GM19193 (cell line): ENCODE results near the gene SYNE2.

Source experiments
- POLR2A ChIP-seq: IDR thresholded peaks from 4 replicates; pipeline ENCODE4 v1.6.1; 2011; ENCODE audit not compliant: insufficient read depth, insufficient read length; ENCODE audit errors: extremely low read depth

The SYNE2 gene

DNA sequence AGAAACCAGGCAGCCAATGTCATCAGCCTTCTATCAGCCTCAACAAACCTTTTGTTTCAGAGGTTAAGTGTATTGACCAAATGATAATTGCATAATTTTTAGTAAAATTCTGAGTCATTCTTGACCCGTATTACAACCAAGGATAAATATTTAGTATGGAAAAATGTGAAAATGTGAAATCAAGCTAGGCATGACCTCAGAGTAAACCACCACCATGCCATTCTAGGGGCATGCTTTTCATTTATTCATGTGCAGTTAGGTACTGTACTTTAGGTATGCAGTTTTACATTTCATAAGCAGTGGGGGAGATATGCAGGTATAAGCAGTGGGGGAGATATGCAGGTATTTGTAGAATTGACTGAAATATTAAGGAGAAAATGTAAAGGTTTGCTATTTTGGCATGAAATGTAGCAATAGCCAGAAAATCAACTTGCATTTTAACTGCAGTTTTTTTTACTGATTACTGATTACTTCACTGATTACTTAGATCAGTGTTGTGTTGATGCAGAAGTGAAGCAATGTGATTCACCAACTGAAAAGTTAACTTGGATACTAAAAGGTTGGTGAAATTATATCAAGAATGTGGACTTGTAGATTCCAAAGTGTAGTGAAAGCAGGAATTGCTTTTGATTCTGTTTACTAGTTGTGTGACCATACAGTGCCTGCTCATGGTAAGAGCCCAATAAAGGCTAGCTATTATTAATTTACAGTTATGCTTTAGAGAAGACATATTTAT is 257.2 kb downstream of the SYNE2 start:
- TF ChIP-seq POLR2A, result no peak

DNA sequence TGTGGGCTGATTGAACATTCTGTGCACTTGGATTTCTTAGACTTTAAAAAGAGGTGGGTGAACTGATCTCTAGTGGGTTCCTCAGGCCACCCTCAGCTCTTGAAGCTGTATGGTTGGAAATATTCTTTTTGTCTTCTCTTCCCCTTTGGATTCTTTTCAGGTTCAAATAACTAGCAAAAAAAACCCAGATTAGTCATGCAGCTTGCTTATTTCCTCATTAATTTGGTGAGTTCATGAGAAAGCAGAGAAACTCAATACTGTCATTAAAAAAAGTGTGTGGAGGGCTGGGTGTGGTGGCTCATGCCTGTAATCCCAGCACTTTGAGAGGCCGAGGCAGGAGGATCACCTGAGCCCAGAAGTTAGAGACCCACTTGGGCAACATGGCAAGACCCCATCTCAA is 258.0 kb downstream of the SYNE2 start:
- no peak for TF ChIP-seq POLR2A

- TF ChIP-seq POLR2A, result no peak
Observed at GRCh38 chr14:64112867-64113678, 260.3 kb downstream of the SYNE2 start.

DNA sequence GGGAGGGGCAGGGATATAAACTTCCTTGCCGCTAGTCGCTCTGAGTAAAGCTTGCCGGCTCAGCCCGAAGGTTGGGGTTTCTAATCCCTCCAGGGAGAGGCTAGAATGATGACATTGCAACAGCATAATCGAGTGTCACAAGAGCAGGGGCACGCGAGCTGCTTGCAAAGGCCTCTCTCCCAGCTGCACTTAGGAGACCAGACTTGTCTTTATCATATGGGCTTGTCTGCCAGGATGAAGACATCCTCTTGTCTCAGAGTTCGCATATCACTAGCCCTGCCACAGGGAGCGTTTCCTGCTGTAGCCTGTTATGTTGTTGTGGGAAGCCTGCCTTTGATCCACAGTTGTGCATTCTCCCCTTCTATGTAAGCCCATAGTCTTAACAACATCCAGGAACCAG is 261.4 kb downstream of the SYNE2 start:
- no peak for TF ChIP-seq POLR2A

- no peak for TF ChIP-seq POLR2A
Observed at GRCh38 chr14:64114796-64115195, 262.0 kb downstream of the SYNE2 start.

GRCh38 chr14:64115401-64115800 is 262.6 kb downstream of the SYNE2 start:
- TF ChIP-seq POLR2A, result no peak

- no peak for TF ChIP-seq POLR2A
Observed at GRCh38 chr14:64117671-64118402, 265.0 kb downstream of the SYNE2 start.

DNA sequence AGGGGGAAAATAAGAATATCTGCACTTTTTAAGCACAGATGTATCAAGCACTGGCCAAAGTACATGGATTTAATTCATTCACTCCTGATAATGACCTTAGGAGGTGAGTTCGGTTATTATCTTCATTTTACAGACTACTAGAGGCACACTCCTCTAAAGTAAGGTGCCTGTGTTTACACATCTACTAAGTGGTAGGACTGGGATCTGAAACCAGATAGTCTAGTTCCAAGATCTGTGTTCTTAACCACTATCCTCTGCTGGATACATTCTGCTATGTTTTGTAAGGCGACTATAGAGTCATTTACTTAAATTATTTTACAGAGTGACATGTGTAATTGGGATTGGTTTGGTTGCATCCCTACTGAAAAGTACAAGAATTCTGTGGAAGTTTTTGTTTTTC is 266.1 kb downstream of the SYNE2 start:
- TF ChIP-seq POLR2A, result no peak

DNA sequence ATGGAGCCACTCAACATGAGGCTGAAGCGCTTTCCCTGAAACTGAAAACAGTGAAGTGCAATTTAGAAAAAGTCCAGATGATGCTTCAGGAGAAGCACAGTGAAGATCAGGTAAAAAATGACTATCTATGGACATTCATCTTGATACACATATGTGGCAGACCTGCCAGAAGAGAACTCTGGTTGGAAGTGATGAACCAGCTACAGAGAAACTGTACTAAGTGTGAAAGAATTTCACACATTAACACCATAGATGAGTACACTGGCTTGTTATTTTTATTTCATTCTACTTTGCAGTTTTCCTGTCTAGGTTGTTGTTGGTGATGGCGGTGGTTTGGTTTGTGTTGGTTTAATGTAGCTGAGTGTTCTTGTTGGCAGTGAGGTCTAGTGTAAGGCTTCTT is 266.7 kb downstream of the SYNE2 start:
- TF ChIP-seq POLR2A, result no peak

GRCh38 chr14:64119980-64120379 is 267.2 kb downstream of the SYNE2 start:
- TF ChIP-seq POLR2A, result no peak

DNA sequence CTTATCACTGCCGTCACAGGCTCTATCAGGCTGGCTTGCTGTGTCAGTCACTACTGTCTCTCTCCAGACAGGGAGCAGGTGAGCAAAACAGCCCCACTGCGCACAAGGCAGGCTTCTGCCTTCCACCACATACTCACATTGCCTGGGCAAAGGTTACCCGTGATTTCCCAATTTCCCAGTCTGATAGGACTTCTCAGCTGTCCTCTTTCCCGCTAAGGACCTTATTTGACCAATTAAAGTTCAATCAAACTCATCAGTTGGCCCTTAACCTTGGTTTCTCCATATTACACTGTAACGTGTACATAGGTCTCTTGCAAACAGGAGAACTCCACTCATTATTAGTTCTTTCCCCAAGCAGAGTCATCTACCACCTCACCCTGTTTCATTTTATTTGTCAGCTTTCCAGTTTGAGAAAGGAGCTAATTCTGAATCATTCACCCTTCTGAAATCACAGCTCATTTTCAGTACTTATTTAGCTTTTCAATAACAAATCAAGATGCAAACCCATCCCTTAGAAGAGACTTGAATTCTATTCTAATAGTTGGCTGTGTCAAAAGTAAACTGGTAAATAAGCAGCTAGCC is 270.5 kb downstream of the SYNE2 start:
- TF ChIP-seq POLR2A, result no peak

DNA sequence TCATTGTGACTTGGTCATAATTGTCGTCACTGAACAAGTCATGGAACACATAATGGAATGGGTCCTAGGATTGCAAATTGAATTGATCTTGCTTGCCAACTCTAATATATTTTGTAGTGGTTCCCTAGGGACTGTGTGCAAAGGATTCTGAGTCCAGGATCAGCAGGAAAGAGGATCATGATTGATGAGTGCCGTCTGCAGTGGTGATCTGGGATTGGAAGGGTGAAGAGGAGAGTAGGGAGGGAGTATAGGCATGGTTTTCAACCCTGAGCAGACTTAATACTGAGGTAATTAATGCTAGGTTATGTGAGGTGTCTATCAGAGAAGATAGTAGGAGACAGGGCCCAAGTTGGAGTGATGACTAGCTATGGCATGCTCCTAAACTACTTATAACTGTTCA is 272.5 kb downstream of the SYNE2 start:
- no peak for TF ChIP-seq POLR2A

DNA sequence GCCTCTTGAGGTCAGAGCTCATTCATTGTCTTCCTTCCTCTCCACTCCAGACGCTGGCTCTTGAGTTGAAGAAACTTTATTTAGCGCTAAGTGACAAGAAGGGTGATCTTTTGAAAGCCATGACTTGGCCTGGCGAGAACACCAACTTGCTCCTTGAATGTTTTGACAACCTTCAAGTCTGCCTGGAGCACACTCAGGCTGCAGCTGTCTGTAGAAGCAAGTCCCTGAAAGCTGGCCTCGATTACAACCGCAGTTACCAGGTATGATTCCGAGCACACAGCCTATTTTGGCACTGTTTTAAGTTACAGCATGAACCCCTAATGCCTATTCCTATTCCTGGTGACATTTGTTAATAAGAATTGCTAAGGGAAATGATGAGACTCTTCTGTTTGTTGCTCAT is 273.7 kb downstream of the SYNE2 start:
- no peak for TF ChIP-seq POLR2A

DNA sequence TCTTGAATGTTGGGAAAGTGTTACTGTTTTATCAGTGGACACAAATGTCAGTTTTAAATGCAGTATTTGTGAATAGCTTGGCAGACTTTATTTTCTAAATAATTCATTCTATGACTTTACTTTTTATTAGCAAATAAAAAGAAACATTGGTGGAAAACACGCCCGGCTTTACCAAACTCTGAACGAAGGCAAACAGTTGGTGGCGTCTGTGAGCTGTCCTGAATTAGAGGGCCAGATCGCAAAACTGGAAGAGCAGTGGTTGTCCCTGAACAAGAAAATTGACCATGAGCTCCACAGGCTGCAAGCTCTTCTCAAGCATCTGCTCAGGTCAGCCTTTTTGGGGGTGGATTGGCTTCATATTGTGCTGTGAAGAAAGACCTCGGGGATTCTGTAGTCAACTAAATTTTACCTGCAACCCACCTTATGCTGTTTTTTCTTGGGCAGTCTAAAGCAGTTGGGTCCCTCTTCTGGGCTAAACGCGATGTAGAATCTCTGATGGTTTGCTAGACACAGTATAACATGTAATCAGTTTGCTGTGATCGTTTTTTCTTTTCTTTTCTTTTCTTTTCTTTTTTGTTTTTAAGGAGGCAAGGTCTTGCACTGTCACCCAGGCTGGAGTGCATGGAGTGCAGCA is 285.0 kb downstream of the SYNE2 start:
- TF ChIP-seq POLR2A, result no peak
